ENCODE measurements around the gene CES4A. TPM values are rescaled to one million over a fixed set of nuclear protein-coding genes. Genes with fewer than 3 reads are reported as not detected.
"Not testable (repeated sequence)": the region's sequence is repeated elsewhere in the genome, so short reads cannot be mapped to it uniquely, and the experiment has no call there.

CES4A gene
- total RNA-seq, 1 donor from 2014 or later = 6.0 TPM

GRCh38 chr16:67022531-67023214 is 34.3 kb downstream of the CES4A start:
- no peak for ATAC-seq

DNA sequence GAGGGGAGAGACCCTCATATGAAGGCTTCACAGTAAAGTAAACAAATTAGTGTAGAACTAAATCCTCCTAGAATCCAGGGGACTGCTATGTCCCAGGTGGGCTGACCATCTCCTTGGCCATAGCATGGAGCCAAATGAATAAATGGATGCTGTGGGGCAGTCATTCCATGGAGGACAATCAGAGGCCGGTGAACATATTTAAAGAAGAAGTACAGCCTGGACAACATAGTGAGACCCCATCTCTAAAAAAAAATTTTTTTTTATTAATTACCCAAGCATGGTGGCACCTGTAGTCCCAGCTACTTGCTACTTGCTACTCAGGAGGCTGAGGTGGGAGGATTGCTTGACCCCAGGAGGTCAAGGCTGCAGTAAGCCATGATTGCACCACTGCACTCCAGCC is 35.3 kb downstream of the CES4A start:
- no peak for ATAC-seq

DNA sequence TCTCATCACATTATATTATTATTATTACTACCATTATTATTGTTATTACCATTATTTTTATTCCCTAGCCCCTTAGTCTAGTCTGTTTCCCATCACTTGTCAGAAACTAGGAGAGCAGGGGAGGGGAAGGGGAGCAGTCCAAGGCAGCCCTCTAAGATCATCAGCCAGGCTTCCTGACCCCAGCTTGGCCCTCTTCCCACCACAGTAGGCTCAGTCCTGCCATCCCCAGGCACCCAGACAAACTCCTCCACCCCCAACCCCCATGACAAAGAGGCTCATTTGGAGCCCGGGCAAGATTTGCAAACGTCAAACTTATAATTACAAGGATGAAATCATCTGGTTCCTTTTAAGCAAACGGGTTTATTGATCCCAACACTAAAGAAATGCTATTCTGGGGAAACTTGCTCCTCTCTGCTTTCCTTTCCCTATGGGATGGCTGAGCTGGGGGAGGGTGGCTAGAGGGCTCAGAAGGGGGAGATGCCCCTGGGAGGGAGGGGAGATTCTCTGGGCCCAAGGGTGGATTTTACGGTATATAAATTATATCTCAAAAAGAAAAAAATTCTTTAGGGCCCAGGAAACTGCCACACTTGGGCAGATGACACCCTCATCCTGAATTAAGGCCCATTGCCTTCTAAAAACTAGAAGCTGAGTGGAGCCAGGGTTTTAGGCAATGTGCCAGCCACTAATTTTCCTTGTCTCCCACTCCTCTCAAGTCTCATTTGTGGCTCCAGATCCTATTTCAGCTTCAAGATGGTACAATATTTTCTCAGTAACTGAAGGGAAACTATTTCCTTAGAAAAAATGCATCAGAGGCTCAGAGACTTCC is 36.2 kb downstream of the CES4A start:
- ATAC-seq = no peak

GRCh38 chr16:67025210-67025550 is 36.8 kb downstream of the CES4A start:
- ATAC-seq = no peak

- ATAC-seq = no peak
Observed at GRCh38 chr16:67026570-67026969, 38.2 kb downstream of the CES4A start.

DNA sequence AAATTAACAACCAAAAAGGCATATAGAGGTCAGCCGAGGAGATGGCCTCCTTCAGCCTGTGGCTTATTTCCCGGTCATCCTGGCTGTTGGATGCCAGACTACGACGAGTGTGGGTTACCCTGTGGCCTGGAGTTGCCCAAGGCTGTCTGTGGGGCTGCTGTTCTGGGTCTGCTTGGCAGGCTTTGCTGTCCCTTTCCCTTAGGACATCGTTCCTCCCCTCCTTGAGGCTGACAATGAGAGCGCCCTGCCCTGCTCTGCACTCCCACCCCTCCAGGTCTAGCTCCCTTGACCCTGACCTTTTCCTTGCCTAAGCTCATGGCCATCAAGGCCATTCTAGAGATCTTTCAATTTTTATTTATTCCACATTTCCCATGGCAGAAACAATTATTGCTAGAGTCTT is 38.7 kb downstream of the CES4A start:
- no peak for ATAC-seq

DNA sequence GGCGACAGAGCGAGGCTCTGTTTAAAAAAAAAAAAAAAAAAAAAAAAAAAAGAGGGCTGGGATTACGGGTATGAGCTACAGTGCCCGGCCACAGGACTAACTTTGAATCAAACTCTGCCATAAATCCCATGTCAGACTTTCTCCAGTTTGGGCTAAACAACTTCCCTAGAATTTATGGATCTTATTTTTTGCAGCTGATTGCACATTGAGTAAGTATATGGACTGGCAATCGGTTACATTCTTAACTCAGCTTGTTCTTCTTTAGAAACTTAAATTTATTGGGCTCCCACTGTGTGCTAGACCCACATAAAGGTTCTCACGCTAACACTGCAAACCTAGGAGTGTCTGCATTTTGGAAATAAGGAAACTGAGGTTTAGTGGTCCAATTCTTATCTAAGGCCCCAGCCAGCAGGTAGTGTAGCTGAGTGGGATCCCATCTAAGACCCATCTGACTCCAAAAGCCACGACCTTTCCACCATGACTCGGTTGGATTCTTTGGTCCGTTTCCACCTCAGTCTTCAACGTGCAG is 39.8 kb downstream of the CES4A start:
- ATAC-seq = no peak

DNA sequence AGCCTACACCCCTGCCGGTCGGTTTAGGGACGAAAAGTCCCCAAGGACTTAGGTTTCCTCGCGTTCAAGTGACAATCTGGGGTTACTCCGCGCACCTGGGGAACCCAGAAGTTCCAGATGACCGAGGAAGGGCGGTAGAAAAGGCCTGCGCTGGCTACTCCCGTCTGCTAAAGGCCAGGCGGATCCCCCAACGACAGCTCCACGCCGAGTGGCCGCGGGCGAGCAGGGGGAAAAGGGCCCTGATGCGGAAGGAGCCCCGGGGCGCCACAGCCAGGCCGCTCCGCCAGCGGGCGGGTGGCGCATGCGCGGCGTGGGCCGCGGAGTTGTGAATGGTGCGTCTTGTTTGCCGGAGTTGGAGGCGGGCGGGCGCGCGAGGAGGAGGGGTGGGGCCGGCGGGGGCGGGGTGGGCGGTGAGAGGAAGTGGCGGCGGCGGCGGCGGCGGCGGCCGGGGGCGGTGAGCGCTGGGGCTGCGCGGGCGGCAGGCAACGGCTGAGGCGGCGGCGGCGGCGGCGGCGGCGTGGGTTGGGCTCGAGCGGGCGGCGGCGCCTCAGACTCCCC is 40.4 kb downstream of the CES4A start, which contains the start of gene CBFB:
TSS of gene CBFB (plus strand) at position 454 of the 558 bp plus-strand sequence. CDS start 259 bp downstream, outside the sequence.
- ATAC-seq = peak; percentile 88

DNA sequence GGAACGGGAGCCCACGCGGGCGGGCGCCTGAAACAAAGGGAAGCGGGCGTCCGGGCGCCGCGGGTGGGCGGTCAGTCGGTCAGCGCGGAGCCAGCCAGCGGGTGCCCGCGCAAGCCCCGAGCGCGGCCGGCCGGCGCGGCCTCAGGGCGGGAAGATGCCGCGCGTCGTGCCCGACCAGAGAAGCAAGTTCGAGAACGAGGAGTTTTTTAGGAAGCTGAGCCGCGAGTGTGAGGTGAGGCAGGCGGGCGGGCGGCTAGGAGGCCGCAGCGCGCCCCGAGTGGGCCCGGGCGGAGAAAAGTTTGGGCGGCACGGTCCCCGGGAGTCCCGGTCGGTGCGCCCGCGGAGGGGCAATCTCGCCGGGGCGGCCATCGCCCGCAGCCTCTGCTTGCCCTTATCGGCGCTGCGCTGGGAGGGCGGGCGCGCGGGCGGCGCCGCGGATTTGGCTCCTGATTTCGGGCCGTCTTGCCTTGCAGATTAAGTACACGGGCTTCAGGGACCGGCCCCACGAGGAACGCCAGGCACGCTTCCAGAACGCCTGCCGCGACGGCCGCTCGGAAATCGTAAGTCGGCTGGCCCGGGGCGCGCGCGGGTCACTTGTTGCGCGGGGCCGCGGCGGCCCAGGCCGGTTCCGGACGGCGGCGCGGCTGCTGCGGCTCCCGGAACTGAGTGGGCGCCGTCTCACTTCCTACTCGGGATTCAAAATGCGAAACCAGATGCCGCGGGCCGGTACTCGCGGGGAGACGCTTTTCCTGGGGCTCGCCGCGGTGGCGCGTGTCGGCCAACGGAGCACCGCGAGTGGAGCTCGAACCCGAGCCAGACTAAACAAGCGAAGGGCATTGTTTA is 41.1 kb downstream of the CES4A start:
- ATAC-seq = peak; percentile 69

DNA sequence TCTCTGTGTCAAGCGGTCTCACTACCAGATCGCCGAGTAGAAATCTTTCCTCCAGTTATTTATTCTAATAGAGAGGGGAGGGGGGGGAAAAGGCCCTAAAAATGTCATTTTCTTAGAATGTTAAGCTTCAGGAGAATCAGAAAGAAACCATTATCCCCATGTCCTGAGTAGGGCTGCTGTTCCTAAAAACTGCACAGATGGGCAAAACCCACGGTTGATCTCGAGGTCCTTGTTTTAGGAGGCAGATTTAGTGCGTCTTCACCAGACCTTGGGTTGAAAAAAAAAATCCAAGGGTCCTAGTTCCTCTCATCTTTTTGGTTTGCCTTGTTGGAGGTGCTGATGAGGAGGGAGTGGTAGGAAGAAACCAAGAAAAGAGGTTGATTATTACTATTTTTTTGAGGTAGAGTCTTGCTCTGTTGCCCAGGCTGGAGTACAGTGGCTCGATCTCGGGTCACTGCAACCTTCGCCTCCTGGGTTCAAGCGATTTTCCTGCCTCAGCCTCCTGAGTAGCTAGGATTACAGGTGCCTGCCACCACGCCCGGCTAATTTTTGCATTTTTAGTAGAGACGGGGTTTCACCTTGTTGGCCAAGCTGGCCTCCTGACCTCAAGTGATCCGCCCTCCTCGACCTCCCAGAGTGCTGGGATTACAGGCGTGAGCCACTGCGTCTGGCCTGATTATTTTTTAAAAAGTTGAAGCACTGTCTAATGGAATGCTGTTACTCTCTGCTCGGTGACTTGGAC is 42.0 kb downstream of the CES4A start:
- no peak for ATAC-seq

DNA sequence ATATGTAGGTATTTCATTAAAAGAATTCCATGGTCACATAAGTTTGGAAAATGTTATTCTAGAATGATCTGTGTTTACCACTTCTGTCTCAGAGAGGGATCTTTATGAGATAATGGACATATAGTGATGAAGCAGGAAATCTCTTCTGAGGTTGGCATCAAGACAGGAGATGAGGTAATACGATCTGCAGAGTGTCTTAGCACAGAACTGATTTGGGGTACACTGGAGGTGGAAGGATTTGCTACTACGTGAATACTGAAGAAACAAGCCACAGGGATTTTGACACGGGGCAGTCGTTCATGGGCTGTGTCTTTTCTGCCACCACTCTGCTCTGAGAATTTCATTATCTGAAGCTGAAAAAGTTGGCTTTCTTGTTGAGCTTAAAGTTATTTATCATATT is 46.1 kb downstream of the CES4A start:
- no peak for ATAC-seq

DNA sequence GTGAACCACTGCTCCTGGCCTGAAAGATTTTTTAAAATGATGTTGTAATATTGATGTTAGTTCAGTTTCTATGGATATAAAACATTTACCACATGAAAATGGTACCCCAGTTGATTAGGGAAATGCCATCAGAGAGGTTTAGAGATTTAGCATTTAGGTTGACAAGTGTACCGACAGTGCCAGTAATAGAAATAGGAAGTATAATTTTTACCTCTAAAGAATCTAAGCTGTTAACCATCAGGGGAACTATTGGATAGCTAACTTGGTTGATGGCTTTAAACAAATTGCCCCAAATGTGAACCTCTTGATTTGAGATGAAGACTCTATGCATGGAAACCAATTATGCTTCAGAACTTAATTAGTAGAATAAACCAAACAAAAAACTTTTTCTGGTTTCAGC is 47.0 kb downstream of the CES4A start:
- no peak for ATAC-seq

- no peak for ATAC-seq
Observed at GRCh38 chr16:67036323-67036741, 47.9 kb downstream of the CES4A start.

GRCh38 chr16:67039260-67040020 is 51.1 kb downstream of the CES4A start:
- no peak for ATAC-seq

DNA sequence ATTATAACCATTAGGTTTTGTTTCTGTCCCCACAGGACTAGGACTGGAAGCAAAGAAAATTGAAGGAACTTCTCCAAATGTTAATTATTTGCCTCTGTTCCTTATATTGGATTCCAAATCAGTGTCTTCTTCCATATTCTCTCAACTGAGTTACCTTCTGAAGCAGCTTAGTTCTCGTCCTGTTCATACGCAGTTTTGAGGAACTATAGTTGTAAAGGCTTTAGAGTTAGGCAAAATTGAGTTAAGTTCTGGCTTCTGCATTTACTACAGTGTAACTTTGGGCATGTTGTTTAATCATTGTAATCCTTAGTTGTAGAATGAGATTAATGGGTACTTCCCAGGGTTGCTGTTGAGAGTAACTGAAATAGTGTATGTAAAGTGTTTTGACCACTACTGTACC is 51.8 kb downstream of the CES4A start:
- ATAC-seq = no peak

DNA sequence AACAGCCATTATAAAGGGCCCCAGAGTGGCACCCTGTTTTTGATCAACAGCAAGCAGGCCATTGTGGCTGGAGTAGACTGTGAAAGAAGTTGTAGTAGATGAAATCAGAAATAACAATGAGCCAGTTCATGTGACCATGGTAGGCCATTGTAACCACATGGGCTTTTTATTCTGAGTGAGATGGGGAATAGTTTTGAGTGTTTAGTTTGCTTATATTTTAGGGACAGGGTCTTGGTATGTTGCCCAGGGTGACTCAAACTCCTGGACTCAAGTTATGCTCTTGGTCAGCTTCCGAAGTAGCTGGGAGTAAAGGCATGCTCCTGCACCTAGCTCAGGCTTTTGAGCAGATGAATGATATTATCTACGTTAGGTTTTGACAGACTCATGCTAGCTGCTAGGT is 52.5 kb downstream of the CES4A start:
- ATAC-seq = no peak

- ATAC-seq = not testable (repeated sequence)
Observed at GRCh38 chr16:67041520-67041919, 53.1 kb downstream of the CES4A start.

- ATAC-seq = no peak
Observed at GRCh38 chr16:67043420-67043819, 55.0 kb downstream of the CES4A start.

DNA sequence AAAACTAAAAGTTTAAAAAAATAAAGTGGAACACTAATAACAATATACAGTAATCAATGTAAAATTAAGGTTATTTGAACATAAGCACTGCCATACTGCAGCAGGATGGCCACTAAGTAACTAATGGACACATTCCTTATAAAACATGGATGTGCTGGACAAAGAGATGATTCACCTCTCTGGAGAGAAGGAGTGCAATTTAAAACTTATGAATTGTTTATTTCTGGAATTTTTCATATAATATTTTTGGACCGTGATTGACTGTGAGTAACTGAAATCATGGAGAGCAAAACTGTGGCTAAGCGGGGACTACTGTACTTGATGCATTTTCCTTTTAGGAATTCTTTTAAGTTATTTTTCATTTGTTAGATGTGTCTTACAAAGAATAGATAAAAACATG is 62.4 kb downstream of the CES4A start:
- ATAC-seq = no peak

- no peak for ATAC-seq
Observed at GRCh38 chr16:67052399-67052798, 64.0 kb downstream of the CES4A start.

- no peak for ATAC-seq
Observed at GRCh38 chr16:67053767-67054334, 65.5 kb downstream of the CES4A start.
